Measurements from ENCODE around the gene CSNK2A1.

CSNK2A1 gene

GRCh38 chr20:431012-431904 is 112.3 kb downstream of the CSNK2A1 start:
- DNase-seq (ENCODE audit: low read depth, low spot score), result no peak

- DNase-seq (ENCODE audit: low read depth, low spot score), result no peak
Observed at GRCh38 chr20:430091-430999, 113.2 kb downstream of the CSNK2A1 start.

DNA sequence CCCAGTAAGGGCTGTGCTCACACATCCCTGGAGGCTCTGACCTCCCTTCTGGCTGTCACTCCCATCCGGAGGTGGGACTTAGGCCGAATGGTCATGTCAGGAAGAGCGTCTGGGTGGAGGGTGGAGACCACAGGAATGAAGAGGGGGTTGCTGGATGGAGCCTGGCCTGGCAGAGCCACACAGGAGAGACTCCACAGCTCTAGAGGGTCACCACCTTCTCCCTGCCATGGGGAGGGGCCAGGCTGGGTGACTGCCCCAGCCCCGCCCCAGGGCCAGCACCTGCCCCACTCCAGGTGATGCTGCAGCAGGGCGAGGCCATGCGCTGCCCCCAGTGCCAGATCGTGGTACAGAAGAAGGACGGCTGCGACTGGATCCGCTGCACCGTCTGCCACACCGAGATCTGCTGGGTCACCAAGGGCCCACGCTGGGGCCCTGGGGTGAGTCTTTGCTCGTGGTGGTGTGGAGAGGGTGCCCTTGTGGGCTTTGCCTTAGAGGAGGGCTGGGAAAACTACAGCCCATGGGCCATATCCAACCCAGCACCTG is 114.9 kb downstream of the CSNK2A1 start:
- DNase-seq (ENCODE audit: low read depth, low spot score), result no peak

DNA sequence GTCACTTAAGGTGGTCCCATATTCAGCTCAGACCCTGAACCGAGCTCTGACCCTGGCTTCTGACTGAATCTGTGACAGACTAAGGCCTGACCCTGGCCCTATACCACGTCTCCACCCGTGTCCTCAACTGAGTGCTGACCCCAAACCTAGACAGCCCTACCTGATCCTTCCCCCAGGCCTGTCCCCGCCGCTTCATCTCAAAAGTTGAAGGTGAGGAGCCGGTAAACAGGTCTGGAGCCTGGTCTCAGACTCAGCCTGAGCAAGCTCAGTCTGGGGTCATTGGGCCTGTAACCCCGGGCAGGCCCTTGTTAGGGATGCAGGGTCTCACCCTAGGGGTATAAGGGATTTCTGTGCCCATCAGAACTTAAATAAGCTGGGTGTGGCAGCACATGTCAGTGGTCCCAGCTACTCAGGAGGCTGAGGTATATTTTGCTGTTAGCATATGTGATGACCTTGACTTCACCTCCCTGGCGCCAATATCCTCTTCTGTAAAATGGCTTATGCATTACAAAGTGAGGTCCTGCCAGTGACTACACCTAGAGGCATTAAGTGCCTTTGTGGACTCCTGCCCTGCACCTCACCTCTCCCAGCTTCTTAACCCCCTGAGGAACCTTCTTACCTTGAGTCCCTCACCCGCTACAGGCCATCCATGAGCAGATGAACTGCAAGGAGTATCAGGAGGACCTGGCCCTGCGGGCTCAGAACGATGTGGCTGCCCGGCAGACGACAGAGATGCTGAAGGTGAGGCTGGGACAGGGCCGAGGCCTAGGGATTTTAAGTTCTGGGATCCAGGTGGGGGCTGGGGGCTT is 115.5 kb downstream of the CSNK2A1 start:
- DNase-seq (ENCODE audit: low read depth, low spot score), result no peak

DNA sequence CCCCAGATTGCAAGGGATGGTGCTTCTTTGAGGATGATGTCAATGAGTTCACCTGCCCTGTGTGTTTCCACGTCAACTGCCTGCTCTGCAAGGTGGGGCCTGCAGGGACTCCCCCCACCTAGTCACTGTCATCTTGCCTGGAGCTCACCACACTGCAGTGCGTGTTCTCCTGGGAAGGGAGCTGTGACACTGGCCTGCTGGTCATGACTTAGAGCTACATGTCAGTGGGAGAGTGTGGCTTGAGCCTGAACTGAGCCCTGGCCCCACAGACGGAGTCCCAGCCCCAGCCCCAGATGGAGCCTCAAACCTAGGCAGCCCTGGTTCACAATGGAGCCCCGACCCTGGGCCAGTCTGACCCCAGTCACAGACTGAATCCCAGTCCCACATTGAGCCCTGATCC is 116.2 kb downstream of the CSNK2A1 start:
- no peak for DNase-seq (ENCODE audit: low read depth, low spot score)

DNA sequence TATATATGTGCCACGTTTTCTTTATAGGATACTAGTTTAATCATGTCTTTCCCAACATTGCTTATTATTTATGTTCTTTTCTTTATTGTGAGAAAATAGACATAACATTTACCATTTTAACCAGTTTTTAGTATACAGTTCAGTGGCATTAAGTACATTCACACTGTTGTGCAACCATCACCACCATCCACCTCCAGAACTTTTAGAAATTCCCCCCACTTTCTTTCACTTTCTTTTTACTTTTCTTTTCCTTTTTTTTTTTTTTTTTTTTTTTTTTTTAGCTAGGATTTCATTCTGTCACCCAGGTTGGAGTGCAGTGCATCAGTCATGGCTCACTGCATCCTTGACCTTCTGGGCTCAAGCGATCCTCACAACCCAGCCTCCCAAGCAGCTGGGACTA is 117.0 kb downstream of the CSNK2A1 start:
- no peak for DNase-seq (ENCODE audit: low read depth, low spot score)

All from brain pericyte (primary cell).